HG02884 (cell line): Measurements from ENCODE around the gene DDX10.
"Not testable (repeated sequence)": the region's sequence is repeated elsewhere in the genome, so short reads cannot be mapped to it uniquely, and the experiment has no call there.

Experiments used
- ATAC-seq: cut with Tn5 transposase; IDR thresholded peaks from one replicate; pipeline ENCODE4 v1.9.1; 2021; ENCODE audit warnings: mild to moderate bottlenecking, moderate library complexity; ENCODE audit not compliant: unreplicated experiment

The DDX10 gene

GRCh38 chr11:108654100-108654499 lies 10.8 kb upstream of the DDX10 start:
- not testable (repeated sequence) for ATAC-seq

GRCh38 chr11:108654994-108655631 lies 9.8 kb upstream of the DDX10 start:
- no peak for ATAC-seq

- no peak for ATAC-seq
Observed at GRCh38 chr11:108662700-108663099, 2.2 kb upstream of the DDX10 start.

GRCh38 chr11:108663154-108663877 lies 1.6 kb upstream of the DDX10 start:
- ATAC-seq, result peak; percentile 35

GRCh38 chr11:108666373-108666772 lies 1.5 kb downstream of the DDX10 start:
- no peak for ATAC-seq

GRCh38 chr11:108669286-108669685 lies 4.4 kb downstream of the DDX10 start:
- no peak for ATAC-seq

- ATAC-seq, result no peak
Observed at GRCh38 chr11:108669711-108670110, 4.8 kb downstream of the DDX10 start.

GRCh38 chr11:108670451-108670850 lies 5.6 kb downstream of the DDX10 start:
- no peak for ATAC-seq

GRCh38 chr11:108672113-108672512 lies 7.2 kb downstream of the DDX10 start:
- no peak for ATAC-seq

GRCh38 chr11:108672786-108673185 lies 7.9 kb downstream of the DDX10 start:
- no peak for ATAC-seq

GRCh38 chr11:108679045-108679444 lies 14.2 kb downstream of the DDX10 start:
- no peak for ATAC-seq

- ATAC-seq, result no peak
Observed at GRCh38 chr11:108680271-108680670, 15.4 kb downstream of the DDX10 start.

- no peak for ATAC-seq
Observed at GRCh38 chr11:108685419-108686130, 20.7 kb downstream of the DDX10 start.

GRCh38 chr11:108693852-108694251 lies 29.0 kb downstream of the DDX10 start:
- ATAC-seq, result no peak

- ATAC-seq, result no peak
Observed at GRCh38 chr11:108694846-108695245, 30.0 kb downstream of the DDX10 start.

- ATAC-seq, result peak; percentile 87
Observed at GRCh38 chr11:108697872-108698473, 33.1 kb downstream of the DDX10 start.

GRCh38 chr11:108698844-108699642 lies 34.2 kb downstream of the DDX10 start:
- ATAC-seq, result peak; percentile 66

GRCh38 chr11:108703916-108704315 lies 39.0 kb downstream of the DDX10 start:
- no peak for ATAC-seq

GRCh38 chr11:108705061-108705460 lies 40.2 kb downstream of the DDX10 start:
- no peak for ATAC-seq

GRCh38 chr11:108708173-108708572 lies 43.3 kb downstream of the DDX10 start:
- ATAC-seq, result no peak

- ATAC-seq, result no peak
Observed at GRCh38 chr11:108709741-108710140, 44.9 kb downstream of the DDX10 start.
